K562 (cell line): ENCODE measurements around the gene CDK9. TPM values are rescaled to one million over a fixed set of nuclear protein-coding genes. Genes with fewer than 3 reads are reported as not detected.

Experiments
- BRD4 ChIP-seq: fragments of 200-600 bp; sonication (generic); IDR thresholded peaks from 2 replicates; pipeline ENCODE4 v1.6.1; 2017; ENCODE audit warnings: inconsistent platforms
- GABPB1 ChIP-seq: sonication (generic); formaldehyde crosslinking; IDR thresholded peaks from 2 replicates; pipeline ENCODE4 v1.8.0; 2022; ENCODE audit warnings: mild to moderate bottlenecking, missing genetic modification reagents
- MCM7 ChIP-seq, 2 experiments: fragments of 450-650 bp; IDR thresholded peaks; 2 replicates each; pipeline ENCODE4 v1.6.1; 2016 to 2018
- MEIS2 ChIP-seq: fragments of 450-650 bp; IDR thresholded peaks from 2 replicates; pipeline ENCODE4 v1.6.1; 2014; ENCODE audit warnings: mild to moderate bottlenecking; ENCODE audit not compliant: partially characterized antibody
- PHF8 ChIP-seq: fragments of 200-600 bp; sonication (generic); IDR thresholded peaks from 2 replicates; pipeline ENCODE4 v1.6.1; 2012; ENCODE audit warnings: mixed run types, mild to moderate bottlenecking, inconsistent platforms, low read length, moderate library complexity, borderline replicate concordance
- ZNF77 ChIP-seq: fragments of 250-450 bp; sonication (Bioruptor Pico); IDR thresholded peaks from 2 replicates; pipeline ENCODE4 v1.5.0; 2020
- polyA plus RNA-seq, 8 experiments: library from polyadenylated mRNA; depleted of rRNA in 4 of 8; stranded (reverse) in 5 of 8; unstranded in 3 of 8; fragments of >200 nt; fragmentation: Nextera tagmentation in 2 of 8; fragmentation: Illumina TruSeq in 1 of 8; extraction: Ambion mirVana in 2 of 8; extraction: Trizol in 1 of 8; gene quantifications; 2 replicates each; pipeline versions ENCODE4 v1.2.1 to v1.2.3, GENCODE V29; 2011 to 2014; ENCODE audit warnings: inconsistent platforms in 1 of 8, missing spikeins in 1 of 8
- total RNA-seq, 7 experiments: library from RNA; depleted of rRNA in 6 of 7; stranded (reverse); fragments of >200 nt in 6 of 7; fragmentation: Illumina TruSeq in 2 of 7; extraction: Trizol in 2 of 7; gene quantifications; 2 replicates each; pipeline versions ENCODE4 v1.2.1 to v1.2.3, GENCODE V29; 2011 to 2021; ENCODE audit warnings: low replicate concordance in 1 of 7
- TF ChIP-seq, protein P1 (sequence below): fragments of 450-650 bp; IDR thresholded peaks from 2 replicates; pipeline ENCODE4 v1.6.1; 2016; ENCODE audit warnings: low read depth
- TF ChIP-seq, protein P2 (sequence below), 2 experiments: IDR thresholded peaks in 1 of 2; conservative IDR thresholded peaks in 1 of 2; 2 replicates each; pipeline ENCODE4 v1.6.1; 2016; ENCODE audit warnings: low read depth in 2 of 2, mild to moderate bottlenecking in 1 of 2, missing compliant biosample characterization in 1 of 2, missing genetic modification characterization in 1 of 2, moderate library complexity in 1 of 2

CDK9 gene
- total and polyA plus RNA-seq, 9 of the 15 experiments (the other 6 are each of a cell fraction or from before 2014, with no cell fraction given), result 4.2 to 78.6 (median 33.0) TPM

DNA sequence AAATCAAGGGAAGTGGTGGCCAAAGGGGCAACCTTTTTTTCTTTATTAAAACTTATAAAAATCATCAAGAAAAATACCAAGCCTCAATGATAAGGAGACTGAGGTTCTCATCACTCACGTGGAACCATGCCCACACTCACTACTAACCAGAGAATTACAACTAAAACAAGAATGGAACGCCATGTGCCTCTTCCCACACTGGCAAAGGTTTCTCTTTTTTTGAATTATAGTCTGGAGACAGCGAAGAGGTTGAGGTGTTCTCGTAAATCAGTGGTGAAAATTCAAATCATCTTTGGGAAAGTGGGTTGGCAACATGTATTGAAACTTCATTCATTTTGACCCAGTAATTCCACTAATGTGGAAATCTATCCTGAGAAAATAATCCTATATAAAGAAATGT, 36.3 kb downstream of the CDK9 start (continued):
- TF ChIP-seq, protein P1, sequence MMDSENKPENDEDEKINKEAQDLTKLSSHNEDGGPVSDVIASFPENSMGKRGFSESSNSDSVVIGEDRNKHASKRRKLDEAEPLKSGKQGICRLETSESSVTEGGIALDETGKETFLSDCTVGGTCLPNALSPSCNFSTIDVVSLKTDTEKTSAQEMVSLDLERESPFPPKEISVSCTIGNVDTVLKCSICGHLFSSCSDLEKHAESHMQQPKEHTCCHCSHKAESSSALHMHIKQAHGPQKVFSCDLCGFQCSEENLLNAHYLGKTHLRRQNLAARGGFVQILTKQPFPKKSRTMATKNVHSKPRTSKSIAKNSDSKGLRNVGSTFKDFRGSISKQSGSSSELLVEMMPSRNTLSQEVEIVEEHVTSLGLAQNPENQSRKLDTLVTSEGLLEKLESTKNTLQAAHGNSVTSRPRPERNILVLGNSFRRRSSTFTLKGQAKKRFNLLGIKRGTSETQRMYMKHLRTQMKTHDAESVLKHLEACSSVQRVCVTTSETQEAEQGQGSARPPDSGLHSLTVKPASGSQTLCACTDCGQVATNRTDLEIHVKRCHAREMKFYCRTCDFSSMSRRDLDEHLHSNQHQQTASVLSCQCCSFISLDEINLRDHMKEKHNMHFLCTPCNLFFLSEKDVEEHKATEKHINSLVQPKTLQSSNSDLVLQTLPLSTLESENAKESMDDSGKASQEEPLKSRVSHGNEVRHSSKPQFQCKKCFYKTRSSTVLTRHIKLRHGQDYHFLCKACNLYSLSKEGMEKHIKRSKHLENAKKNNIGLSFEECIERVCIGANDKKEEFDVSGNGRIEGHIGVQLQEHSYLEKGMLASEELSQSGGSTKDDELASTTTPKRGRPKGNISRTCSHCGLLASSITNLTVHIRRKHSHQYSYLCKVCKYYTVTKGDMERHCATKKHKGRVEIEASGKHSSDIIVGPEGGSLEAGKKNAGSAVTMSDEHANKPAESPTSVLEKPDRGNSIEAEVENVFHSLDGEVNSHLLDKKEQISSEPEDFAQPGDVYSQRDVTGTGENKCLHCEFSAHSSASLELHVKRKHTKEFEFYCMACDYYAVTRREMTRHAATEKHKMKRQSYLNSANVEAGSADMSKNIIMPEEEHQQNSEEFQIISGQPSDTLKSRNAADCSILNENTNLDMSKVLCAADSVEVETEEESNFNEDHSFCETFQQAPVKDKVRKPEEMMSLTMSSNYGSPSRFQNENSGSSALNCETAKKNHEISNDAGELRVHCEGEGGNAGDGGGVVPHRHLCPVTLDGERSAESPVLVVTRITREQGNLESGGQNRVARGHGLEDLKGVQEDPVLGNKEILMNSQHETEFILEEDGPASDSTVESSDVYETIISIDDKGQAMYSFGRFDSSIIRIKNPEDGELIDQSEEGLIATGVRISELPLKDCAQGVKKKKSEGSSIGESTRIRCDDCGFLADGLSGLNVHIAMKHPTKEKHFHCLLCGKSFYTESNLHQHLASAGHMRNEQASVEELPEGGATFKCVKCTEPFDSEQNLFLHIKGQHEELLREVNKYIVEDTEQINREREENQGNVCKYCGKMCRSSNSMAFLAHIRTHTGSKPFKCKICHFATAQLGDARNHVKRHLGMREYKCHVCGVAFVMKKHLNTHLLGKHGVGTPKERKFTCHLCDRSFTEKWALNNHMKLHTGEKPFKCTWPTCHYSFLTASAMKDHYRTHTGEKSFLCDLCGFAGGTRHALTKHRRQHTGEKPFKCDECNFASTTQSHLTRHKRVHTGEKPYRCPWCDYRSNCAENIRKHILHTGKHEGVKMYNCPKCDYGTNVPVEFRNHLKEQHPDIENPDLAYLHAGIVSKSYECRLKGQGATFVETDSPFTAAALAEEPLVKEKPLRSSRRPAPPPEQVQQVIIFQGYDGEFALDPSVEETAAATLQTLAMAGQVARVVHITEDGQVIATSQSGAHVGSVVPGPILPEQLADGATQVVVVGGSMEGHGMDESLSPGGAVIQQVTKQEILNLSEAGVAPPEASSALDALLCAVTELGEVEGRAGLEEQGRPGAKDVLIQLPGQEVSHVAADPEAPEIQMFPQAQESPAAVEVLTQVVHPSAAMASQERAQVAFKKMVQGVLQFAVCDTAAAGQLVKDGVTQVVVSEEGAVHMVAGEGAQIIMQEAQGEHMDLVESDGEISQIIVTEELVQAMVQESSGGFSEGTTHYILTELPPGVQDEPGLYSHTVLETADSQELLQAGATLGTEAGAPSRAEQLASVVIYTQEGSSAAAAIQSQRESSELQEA, result no peak
- TF ChIP-seq, protein P2, sequence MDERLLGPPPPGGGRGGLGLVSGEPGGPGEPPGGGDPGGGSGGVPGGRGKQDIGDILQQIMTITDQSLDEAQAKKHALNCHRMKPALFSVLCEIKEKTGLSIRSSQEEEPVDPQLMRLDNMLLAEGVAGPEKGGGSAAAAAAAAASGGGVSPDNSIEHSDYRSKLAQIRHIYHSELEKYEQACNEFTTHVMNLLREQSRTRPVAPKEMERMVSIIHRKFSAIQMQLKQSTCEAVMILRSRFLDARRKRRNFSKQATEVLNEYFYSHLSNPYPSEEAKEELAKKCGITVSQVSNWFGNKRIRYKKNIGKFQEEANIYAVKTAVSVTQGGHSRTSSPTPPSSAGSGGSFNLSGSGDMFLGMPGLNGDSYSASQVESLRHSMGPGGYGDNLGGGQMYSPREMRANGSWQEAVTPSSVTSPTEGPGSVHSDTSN (CRISPR knock-in tag; IDR thresholded peaks at IDR 0.05; ENCODE audit: low read depth), result no peak
- TF ChIP-seq, protein P2 (tag; conservative IDR thresholded peaks at IDR 0.05; ENCODE audit: low read depth), result no peak
- TF ChIP-seq ZNF77 (no peak), MCM7 (IDR thresholded peaks at IDR 0.05) (no peak), BRD4 (no peak), MEIS2 (no peak), GABPB1 (no peak), PHF8 (no peak)
